BLaER1 (cell line): ENCODE results near the gene STOX2.

Experiments
- H3K27ac ChIP-seq: shearing (Covaris generic); formaldehyde crosslinking; 2 replicates; pipeline ENCODE4 v1.8.1; 2022
- H3K27me3 ChIP-seq: shearing (Covaris generic); formaldehyde crosslinking; 2 replicates; pipeline ENCODE4 v1.8.1; 2022
- H3K36me3 ChIP-seq: shearing (Covaris generic); formaldehyde crosslinking; 2 replicates; pipeline ENCODE4 v1.8.1; 2022
- H3K4me1 ChIP-seq: shearing (Covaris generic); formaldehyde crosslinking; 2 replicates; pipeline ENCODE4 v1.8.1; 2022
- H3K4me2 ChIP-seq: shearing (Covaris generic); formaldehyde crosslinking; 2 replicates; pipeline ENCODE4 v1.8.1; 2022
- H3K4me3 ChIP-seq: shearing (Covaris generic); formaldehyde crosslinking; 2 replicates; pipeline ENCODE4 v1.8.1; 2022
- H3K9ac ChIP-seq: shearing (Covaris generic); formaldehyde crosslinking; 2 replicates; pipeline ENCODE4 v1.8.1; 2022
- H3K9me3 ChIP-seq: shearing (Covaris generic); formaldehyde crosslinking; 2 replicates; pipeline ENCODE4 v1.8.1; 2022
- H4K20me1 ChIP-seq: shearing (Covaris generic); formaldehyde crosslinking; 2 replicates; pipeline ENCODE4 v1.8.1; 2022
- Cebpa-rat ChIP-seq: shearing (Covaris generic); IDR thresholded peaks from 2 replicates; pipeline ENCODE4 v1.8.1; 2022

STOX2 gene

GRCh38 chr4:183870997-183871396, 34.1 kb upstream of the STOX2 start:
- no peak overlapping the region for H3K4me2 ChIP-seq
- no peak for TF ChIP-seq Cebpa-rat
- H4K20me1 ChIP-seq, result no peaks in the 10 kb centered on the region

GRCh38 chr4:183871581-183871980, 33.5 kb upstream of the STOX2 start:
- no peak for TF ChIP-seq Cebpa-rat
- no peak overlapping the region for H3K9ac ChIP-seq
- no peak overlapping the region for H3K4me2 ChIP-seq
- no peaks in the 10 kb centered on the region for H3K36me3 ChIP-seq
- H3K9me3 ChIP-seq, result no peaks in the 10 kb centered on the region
- H3K27ac ChIP-seq, result no peak overlapping the region
- no peaks in the 10 kb centered on the region for H3K4me1 ChIP-seq
- no peak overlapping the region for H3K4me3 ChIP-seq
- H4K20me1 ChIP-seq, result no peaks in the 10 kb centered on the region
- H3K27me3 ChIP-seq, result no peaks in the 10 kb centered on the region

More at GRCh38 chr4:183870997-183871396, 34.1 kb upstream of the STOX2 start:
- Histone ChIP-seq H3K4me3 (no peak overlapping the region), H3K27ac (no peak overlapping the region), H3K36me3 (no peaks in the 10 kb centered on the region), H3K27me3 (no peaks in the 10 kb centered on the region), H3K9me3 (no peaks in the 10 kb centered on the region), H3K9ac (no peak overlapping the region), H3K4me1 (no peaks in the 10 kb centered on the region)

GRCh38 chr4:183872531-183872930, 32.6 kb upstream of the STOX2 start:
- no peak for TF ChIP-seq Cebpa-rat
- no peak overlapping the region for H3K9ac ChIP-seq
- H3K27ac ChIP-seq, result no peak overlapping the region
- no peaks in the 10 kb centered on the region for H3K4me1 ChIP-seq
- H3K36me3 ChIP-seq, result no peaks in the 10 kb centered on the region
- no peaks in the 10 kb centered on the region for H4K20me1 ChIP-seq
- no peaks in the 10 kb centered on the region for H3K9me3 ChIP-seq
- H3K27me3 ChIP-seq, result no peaks in the 10 kb centered on the region
- H3K4me3 ChIP-seq, result no peak overlapping the region
- H3K4me2 ChIP-seq, result no peak overlapping the region

GRCh38 chr4:183873409-183874185, 31.5 kb upstream of the STOX2 start:
- no peaks in the 10 kb centered on the region for H3K27me3 ChIP-seq
- H3K27ac ChIP-seq, result no peak overlapping the region
- no peaks in the 10 kb centered on the region for H3K4me1 ChIP-seq
- H3K9ac ChIP-seq, result no peak overlapping the region
- H4K20me1 ChIP-seq, result no peaks in the 10 kb centered on the region
- no peak overlapping the region for H3K4me3 ChIP-seq
- H3K9me3 ChIP-seq, result no peaks in the 10 kb centered on the region
- no peak for TF ChIP-seq Cebpa-rat
- no peak overlapping the region for H3K4me2 ChIP-seq
- H3K36me3 ChIP-seq, result no peaks in the 10 kb centered on the region

- Histone ChIP-seq H3K9ac (no peak overlapping the region), H3K4me1 (no peaks in the 10 kb centered on the region), H3K27me3 (no peaks in the 10 kb centered on the region), H4K20me1 (no peaks in the 10 kb centered on the region), H3K36me3 (no peaks in the 10 kb centered on the region), H3K9me3 (no peaks in the 10 kb centered on the region), H3K4me2 (no peak overlapping the region), H3K4me3 (no peak overlapping the region), H3K27ac (no peak overlapping the region)
- TF ChIP-seq Cebpa-rat, result no peak
Measured at GRCh38 chr4:183875251-183875825, 29.8 kb upstream of the STOX2 start.

GRCh38 chr4:183876268-183876934, 28.7 kb upstream of the STOX2 start:
- no peak for TF ChIP-seq Cebpa-rat
- no peak overlapping the region for H3K4me2 ChIP-seq
- H3K27me3 ChIP-seq, result no peaks in the 10 kb centered on the region
- H3K9me3 ChIP-seq, result no peaks in the 10 kb centered on the region
- no peaks in the 10 kb centered on the region for H3K36me3 ChIP-seq
- no peak overlapping the region for H3K4me3 ChIP-seq
- H4K20me1 ChIP-seq, result no peaks in the 10 kb centered on the region
- H3K27ac ChIP-seq, result no peak overlapping the region
- H3K9ac ChIP-seq, result no peak overlapping the region
- no peaks in the 10 kb centered on the region for H3K4me1 ChIP-seq

DNA sequence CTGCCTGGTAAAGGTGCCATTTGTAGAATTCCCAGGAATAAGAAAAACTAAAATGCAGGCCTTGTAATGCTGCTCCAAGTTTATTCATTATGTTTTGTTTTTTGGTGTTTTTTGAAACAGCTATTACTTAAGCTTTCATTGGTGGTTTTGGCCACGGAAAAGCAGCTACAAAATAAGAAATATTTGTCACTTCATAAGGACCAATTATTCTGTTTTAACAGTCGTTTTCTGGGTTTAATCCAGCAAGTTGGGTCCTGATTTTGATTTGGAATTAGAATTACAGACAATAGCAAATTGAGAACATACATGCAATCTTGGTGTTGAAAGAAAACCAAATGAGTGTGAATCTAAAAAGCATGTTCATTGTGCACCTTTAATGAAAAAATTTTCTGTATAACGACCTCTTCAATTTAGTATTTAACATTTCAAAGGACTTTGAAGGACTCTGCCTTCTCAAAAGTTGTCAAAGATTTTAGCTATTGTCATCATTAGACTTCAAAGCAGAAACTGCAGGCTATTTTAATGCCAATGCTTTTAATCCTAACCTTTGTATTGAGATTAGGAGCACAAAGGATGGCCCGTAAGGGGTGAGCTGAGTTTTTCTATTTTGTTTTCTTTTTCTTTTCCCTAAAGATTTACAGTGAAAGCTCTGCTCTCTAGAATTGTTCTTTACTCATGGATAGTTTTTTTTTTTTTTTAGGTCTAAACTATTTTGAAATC, 26.7 kb upstream of the STOX2 start:
- H3K9ac ChIP-seq, result no peak overlapping the region
- TF ChIP-seq Cebpa-rat, result no peak
- H4K20me1 ChIP-seq, result no peaks in the 10 kb centered on the region
- H3K4me3 ChIP-seq, result no peak overlapping the region
- H3K36me3 ChIP-seq, result no peaks in the 10 kb centered on the region
- H3K27ac ChIP-seq, result no peak overlapping the region
- no peaks in the 10 kb centered on the region for H3K27me3 ChIP-seq
- no peaks in the 10 kb centered on the region for H3K4me1 ChIP-seq
- H3K4me2 ChIP-seq, result no peak overlapping the region
- no peaks in the 10 kb centered on the region for H3K9me3 ChIP-seq

- no peaks in the 10 kb centered on the region for H3K27me3 ChIP-seq
- no peak overlapping the region for H3K27ac ChIP-seq
- H4K20me1 ChIP-seq, result no peaks in the 10 kb centered on the region
- H3K4me1 ChIP-seq, result peaks cover 8% of the 10 kb centered on the region; the same call in 1 of the 2 replicates
- H3K36me3 ChIP-seq, result no peaks in the 10 kb centered on the region
- no peak overlapping the region for H3K4me3 ChIP-seq
- no peak overlapping the region for H3K4me2 ChIP-seq
- no peak overlapping the region for H3K9ac ChIP-seq
- TF ChIP-seq Cebpa-rat, result no peak
- H3K9me3 ChIP-seq, result peaks cover 8% of the 10 kb centered on the region; the same call in 1 of the 2 replicates
Measured at GRCh38 chr4:183885205-183885720, 19.8 kb upstream of the STOX2 start.

- Histone ChIP-seq H4K20me1 (no peaks in the 10 kb centered on the region), H3K4me1 (peaks cover 8% of the 10 kb centered on the region; the same call in 1 of the 2 replicates), H3K27me3 (no peaks in the 10 kb centered on the region), H3K9me3 (peaks cover 8% of the 10 kb centered on the region; the same call in 1 of the 2 replicates), H3K4me2 (no peak overlapping the region), H3K4me3 (no peak overlapping the region), H3K9ac (no peak overlapping the region), H3K36me3 (no peaks in the 10 kb centered on the region), H3K27ac (no peak overlapping the region)
- no peak for TF ChIP-seq Cebpa-rat
Measured at GRCh38 chr4:183887351-183887750, 17.8 kb upstream of the STOX2 start.
